GM18520 (cell line): ENCODE results near the gene ATE1.
A peak's percentile ranks its signal among the peaks of the same experiment; 100 is the strongest.
"Not testable (repeated sequence)": the region's sequence is repeated elsewhere in the genome, so short reads cannot be mapped to it uniquely, and the experiment has no call there.

Experiments used
- ATAC-seq: cut with Tn5 transposase; IDR thresholded peaks from one replicate; pipeline ENCODE4 v1.9.1; 2021; ENCODE audit not compliant: unreplicated experiment

The ATE1 gene

GRCh38 chr10:121930268-121931085, 2.6 kb upstream of the ATE1 start:
- not testable (repeated sequence) for ATAC-seq

GRCh38 chr10:121929585-121930267, 1.9 kb upstream of the ATE1 start:
- ATAC-seq, result not testable (repeated sequence)

- ATAC-seq, result no peak
Observed at GRCh38 chr10:121928528-121928884, 675 bp upstream of the ATE1 start.

GRCh38 chr10:121927318-121927840, 452 bp downstream of the ATE1 start:
- peak; percentile 28 for ATAC-seq

- no peak for ATAC-seq
Observed at GRCh38 chr10:121926671-121927317, 1.0 kb downstream of the ATE1 start.

- no peak for ATAC-seq
Observed at GRCh38 chr10:121926157-121926556, 1.7 kb downstream of the ATE1 start.

GRCh38 chr10:121921238-121921931, 6.4 kb downstream of the ATE1 start:
- no peak for ATAC-seq

- ATAC-seq, result peak; percentile 48
Observed at GRCh38 chr10:121919666-121920065, 8.2 kb downstream of the ATE1 start.

GRCh38 chr10:121918800-121919199, 9.0 kb downstream of the ATE1 start:
- not testable (repeated sequence) for ATAC-seq

GRCh38 chr10:121914661-121915060, 13.2 kb downstream of the ATE1 start:
- ATAC-seq, result no peak

- no peak for ATAC-seq
Observed at GRCh38 chr10:121911421-121911697, 16.5 kb downstream of the ATE1 start.

- ATAC-seq, result peak; percentile 50
Observed at GRCh38 chr10:121910673-121911420, 17.0 kb downstream of the ATE1 start.

- ATAC-seq, result no peak
Observed at GRCh38 chr10:121904888-121905287, 22.9 kb downstream of the ATE1 start.

- no peak for ATAC-seq
Observed at GRCh38 chr10:121900443-121901174, 27.2 kb downstream of the ATE1 start.

GRCh38 chr10:121899727-121900126, 28.1 kb downstream of the ATE1 start:
- ATAC-seq, result no peak

- no peak for ATAC-seq
Observed at GRCh38 chr10:121891103-121891502, 36.7 kb downstream of the ATE1 start.

GRCh38 chr10:121889212-121889611, 38.6 kb downstream of the ATE1 start:
- no peak for ATAC-seq

GRCh38 chr10:121886997-121887622, 40.7 kb downstream of the ATE1 start:
- ATAC-seq, result no peak

GRCh38 chr10:121886181-121886580, 41.6 kb downstream of the ATE1 start:
- no peak for ATAC-seq
